Uterus (tissue), 2 donors: ENCODE data around the gene TSHZ2.

Source experiments
- POLR2A ChIP-seq, 2 donors: fragments of 450-650 bp; IDR thresholded peaks; one replicate each; pipeline ENCODE4 v1.6.1; 2016; ENCODE audit warnings: antibody characterized with exemption in 2 of 2, mild to moderate bottlenecking in 1 of 2, moderate library complexity in 1 of 2
- TF ChIP-seq, protein P1 (sequence below), 4 experiments: fragments of 200-600 bp in 2 of 4; fragments of 450-650 bp in 2 of 4; sonication (generic) in 2 of 4; IDR thresholded peaks; one replicate each; pipeline ENCODE4 v1.5.1; 2016 to 2019; ENCODE audit warnings: antibody characterized with exemption in 4 of 4, mild to moderate bottlenecking in 2 of 4, moderate library complexity in 1 of 4

DNA sequence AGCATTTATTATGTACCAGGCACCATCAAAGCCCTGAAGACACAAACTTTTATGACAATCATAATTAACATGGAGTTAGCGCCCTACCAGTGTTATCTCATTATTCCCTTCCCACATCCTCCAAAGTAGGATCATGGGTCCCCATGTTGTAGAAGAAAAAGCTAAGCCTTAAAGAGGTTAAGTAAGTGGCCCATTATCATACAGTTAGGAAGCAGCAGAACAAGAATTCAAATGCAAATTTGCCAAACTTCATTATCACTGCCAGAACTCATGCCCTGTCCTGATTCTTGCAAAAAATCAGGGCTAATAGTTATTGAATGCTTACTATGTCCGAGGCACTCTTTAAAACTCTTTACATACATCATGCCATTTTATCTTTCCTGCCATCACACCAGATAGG, 310.9 kb downstream of the TSHZ2 start:
- TF ChIP-seq, protein P1, sequence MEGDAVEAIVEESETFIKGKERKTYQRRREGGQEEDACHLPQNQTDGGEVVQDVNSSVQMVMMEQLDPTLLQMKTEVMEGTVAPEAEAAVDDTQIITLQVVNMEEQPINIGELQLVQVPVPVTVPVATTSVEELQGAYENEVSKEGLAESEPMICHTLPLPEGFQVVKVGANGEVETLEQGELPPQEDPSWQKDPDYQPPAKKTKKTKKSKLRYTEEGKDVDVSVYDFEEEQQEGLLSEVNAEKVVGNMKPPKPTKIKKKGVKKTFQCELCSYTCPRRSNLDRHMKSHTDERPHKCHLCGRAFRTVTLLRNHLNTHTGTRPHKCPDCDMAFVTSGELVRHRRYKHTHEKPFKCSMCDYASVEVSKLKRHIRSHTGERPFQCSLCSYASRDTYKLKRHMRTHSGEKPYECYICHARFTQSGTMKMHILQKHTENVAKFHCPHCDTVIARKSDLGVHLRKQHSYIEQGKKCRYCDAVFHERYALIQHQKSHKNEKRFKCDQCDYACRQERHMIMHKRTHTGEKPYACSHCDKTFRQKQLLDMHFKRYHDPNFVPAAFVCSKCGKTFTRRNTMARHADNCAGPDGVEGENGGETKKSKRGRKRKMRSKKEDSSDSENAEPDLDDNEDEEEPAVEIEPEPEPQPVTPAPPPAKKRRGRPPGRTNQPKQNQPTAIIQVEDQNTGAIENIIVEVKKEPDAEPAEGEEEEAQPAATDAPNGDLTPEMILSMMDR (IDR thresholded peaks at IDR 0.05): no peak
- no peak for TF ChIP-seq POLR2A (IDR thresholded peaks at IDR 0.05)
